GM20431 (cell line): Measurements from ENCODE around the gene TMEM131L.

Experiments
- in situ Hi-C: fragments of 300-500 bp; cut with MseI, MboI; formaldehyde crosslinking; loops from one replicate; pipeline ENCODE4 v1.15.0; 2020; ENCODE audit warnings: low sequenced_read_pairs; ENCODE audit not compliant: unreplicated experiment

Gene TMEM131L

DNA sequence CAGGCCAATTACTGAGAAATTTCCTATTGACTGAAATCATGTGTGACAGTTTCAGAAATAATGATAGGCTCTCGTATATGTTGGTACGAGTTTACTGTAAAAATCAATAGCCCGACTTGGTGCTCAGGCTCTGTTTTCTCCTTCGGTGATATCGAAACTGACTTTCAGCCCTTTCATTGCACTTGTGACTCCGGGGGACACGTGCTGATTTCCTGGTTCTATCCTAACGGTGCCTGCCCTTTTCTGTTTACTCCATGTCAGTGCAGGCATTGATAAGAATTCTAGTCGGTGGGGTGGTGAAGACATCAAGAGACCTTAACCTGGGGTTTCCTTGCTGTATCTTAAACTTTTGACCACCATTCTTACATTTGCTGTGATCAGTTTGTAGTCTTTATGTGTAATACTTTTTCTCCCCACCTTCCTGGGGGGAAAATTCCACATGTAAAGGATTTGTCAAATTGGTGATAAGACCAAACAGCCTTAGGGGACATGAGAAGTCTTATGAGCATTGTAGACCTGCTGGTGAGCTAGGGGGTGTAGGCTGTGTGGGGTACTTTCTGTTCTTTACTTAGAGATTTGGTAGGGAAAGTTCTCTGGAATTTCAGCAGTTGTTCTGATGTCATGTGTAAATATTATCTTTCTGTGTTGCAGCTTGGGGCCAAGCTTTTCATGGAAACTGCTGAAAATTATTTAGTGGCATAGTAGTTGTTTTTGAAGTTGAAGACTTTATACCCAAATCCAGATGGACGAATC lies 52.7 kb downstream of the TMEM131L start:
- in situ Hi-C loops: no loop called here

DNA sequence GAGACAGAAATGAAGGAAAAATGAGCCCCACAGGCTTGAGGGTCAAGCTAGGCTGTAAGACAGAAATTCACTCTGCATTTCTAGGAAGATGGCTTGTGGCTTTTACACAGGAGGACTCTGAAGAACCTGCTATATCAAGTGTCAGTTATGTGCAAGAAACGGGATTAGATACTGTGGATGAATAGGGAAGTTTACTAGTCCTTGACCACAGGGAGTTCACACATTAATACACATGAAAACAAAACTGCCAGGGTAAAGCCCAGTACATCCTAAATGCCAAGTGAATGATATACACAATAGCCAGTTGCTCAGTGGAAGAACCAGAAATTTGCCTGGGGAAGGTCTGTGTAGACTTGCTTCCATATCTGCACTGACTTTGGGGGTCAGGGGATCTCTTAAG lies 53.5 kb downstream of the TMEM131L start:
- in situ Hi-C loops: no loop called here

DNA sequence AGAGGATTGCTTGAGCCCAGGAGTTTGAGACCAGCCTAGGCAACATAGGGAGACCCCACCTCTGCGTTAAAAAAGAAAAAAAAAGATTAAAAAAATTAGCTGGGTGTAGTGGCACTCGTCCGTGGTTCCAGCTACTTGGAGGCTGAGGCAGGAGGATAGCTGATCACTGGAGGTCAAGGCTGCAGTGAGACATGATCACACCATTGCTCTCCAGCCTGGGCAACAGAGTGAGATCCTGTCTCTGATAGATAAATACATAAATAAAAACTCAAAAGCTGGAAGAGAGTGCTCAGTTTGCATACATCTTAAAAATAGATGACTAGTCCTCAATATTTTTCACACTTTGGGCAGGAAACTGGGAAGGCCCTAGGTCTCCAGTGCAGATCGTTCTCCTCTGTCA lies 54.1 kb downstream of the TMEM131L start:
- in situ Hi-C loops: no loop called here

DNA sequence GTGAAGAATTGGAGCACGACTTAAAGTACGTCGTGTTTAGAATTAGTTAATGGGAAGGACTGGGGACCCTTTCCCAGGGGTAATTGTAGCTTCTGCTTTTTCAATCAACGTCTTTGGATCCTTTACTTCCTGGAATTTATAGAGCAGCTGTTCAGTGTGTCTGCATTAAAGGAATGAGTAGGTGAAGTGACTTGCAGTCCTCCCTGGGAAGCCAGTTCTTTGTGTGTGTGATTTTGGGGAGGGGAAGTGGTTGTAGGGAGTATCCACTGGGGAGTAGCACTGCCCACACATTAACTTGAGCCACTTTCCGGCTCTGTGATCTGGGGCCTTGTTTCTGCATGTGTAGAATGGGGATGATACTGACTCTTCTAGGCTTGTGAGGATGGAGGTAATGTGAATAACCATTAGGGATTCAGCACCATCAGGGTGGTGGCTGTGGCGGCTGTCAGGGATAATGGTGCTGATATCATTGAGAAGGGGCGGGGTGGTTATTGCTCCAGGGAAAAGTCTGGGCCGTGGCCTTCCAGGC lies 54.7 kb downstream of the TMEM131L start:
- in situ Hi-C loops: no loop called here

DNA sequence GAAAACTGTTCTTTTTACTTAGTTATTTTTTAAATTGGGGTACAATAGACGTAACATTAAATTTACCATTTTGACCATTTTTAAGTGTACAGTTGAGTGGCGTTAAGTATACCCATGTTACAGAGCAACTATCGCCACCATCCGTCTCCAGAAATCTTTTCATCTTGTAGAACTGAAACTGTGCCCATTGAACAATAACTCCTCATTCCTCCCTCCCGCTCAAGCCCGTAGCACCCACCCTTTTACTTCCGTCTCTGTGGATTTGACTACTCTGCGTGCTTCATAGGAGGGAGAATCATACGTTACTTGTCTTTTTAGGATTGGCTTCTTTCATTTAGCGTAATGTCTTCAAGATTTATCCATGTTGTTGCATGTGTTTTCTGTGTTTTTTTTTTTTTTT lies 55.3 kb downstream of the TMEM131L start:
- in situ Hi-C loops: no loop called here

DNA sequence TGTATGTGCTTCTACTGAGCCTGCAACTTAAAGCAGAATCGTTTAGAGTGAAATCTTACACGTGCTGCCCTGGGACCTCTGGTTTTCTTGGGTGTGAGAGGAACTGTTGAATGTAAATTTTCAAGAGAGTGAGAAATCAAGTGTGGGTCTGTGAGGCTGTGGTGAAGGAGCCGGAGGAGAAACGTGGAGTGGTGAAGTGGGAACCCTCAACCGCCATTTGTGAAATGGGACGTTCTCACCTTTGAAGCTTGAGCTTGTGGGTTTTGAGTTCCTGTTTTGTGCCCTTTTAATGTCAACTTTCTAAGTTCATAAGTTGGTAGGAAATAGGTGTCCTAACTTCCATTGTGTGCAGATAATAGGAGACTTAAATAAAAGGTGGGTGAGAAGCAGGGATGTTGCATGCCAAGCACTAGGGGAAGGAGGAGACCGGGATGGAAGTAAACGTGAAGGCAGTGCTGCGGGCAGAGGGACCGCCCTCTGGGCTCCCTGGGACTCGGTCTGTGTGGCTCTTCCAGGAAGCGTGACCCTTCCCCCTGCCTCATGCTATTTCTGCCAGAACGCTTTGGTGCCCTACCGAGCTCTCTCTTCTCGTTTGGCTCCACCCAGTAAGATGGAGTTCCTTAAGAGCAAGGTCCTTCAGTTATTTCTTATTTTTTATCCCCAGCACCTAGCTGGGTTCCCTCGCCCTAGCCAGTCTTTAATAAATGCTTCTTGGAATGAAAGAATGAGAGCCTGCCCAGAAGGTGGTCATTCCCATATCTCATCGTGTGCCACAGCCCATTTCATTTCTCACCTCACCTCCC lies 56.0 kb downstream of the TMEM131L start:
- in situ Hi-C loops: no loop called here

DNA sequence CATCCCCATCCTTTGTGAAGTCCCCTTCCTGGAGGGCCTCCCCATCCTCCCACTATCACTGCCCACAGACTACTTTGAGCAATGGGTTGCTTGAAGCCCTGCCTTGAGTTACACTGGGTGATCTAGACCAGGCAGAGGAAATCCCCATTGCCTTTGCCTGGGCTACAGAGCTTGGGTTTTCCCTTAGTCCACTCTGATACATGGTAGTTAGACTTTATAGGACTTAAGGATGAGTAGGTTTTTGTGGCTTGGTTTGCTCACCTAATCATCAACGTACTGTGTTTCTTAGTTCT lies 56.6 kb downstream of the TMEM131L start:
- in situ Hi-C loops: no loop called here

DNA sequence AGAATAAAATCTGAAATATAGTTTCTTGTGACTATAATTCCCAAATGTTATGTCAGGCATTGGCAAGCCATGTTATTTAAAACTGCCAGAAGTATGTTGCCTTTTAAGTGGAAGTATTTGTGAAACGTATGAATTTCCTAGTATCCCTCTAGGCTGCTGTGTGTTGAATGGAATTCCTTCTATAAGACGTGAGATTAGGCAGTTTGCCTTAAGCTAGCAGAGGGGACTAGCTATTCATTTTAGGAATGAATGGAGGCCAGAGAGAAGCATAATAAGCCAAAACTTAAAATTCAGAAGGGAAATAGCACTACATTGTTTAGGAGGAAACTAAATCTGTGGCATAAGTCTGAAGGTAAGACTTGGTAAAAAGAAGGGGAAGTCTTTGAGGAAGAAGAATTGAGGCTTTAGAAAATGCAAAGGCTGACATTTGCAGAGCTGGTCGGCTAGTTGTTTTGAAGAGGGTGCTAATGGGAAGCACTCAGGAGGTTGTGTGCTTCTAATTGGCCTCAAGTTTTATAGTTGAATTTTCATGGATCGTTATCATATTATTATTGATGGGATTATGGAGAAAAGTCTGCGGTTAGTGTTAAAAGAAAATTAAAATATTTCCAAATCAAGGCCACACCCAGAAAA lies 57.1 kb downstream of the TMEM131L start:
- in situ Hi-C loops: no loop called here

DNA sequence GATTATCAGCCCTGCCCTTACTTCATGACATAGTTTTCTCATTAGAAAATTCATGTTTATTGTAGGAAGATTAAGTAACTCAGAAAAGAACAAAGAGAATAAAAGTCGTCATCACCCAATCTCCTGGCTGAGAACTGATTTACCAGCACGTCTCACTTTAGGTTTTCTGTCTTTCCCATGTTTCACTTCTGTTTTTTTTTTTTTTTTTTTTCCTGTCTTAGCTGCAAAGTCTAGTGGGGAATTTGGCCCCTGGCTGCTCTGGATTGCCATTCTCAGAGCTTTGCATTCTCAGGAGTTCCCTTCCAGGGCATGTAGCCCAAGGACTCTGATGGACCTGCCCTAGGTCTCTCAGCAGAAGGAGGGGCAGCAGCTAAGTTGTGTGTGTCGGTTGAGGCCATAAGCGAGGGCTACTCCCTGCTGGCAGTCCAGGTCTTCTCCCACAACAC lies 57.8 kb downstream of the TMEM131L start:
- in situ Hi-C loops: no loop called here

DNA sequence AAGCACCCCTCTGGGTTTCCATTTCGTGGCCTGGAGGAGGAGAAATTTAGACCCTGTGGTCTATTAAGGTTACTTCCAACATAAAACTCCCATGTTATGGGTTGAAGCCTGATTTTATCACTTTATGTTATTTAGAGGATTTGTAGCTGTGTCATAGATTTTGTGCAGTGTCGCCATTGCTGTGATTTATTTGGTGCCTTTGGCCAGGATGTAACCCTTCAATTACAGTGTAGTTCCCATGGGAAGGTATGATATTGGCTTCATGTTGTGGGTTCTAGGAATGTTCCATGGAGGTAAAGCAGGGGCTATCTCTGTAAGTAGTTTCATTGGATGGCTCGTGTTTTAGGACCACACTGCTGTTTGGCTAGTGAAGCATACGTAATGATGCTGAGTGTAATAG lies 58.5 kb downstream of the TMEM131L start:
- in situ Hi-C loops: no loop called here

DNA sequence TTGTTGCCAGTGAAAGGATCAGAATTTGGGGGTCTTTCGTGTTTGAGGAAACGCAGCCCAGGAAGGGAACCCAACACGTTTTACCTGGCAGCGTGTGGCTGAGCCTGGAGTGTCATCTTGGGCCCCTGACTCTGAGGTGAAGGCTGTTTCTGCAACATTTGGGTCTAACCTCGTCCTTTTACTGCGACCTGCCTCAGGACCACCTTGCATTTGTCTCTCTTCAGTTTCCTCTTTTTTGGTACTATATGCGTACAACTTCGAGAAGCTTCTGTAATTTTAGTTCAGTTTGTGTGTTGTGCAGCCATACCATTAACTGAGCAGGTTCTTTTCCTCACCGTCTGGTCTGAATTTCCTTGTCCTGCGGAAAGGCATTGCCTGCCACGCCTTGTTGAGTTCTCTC lies 61.5 kb downstream of the TMEM131L start:
- in situ Hi-C loops: no loop called here

DNA sequence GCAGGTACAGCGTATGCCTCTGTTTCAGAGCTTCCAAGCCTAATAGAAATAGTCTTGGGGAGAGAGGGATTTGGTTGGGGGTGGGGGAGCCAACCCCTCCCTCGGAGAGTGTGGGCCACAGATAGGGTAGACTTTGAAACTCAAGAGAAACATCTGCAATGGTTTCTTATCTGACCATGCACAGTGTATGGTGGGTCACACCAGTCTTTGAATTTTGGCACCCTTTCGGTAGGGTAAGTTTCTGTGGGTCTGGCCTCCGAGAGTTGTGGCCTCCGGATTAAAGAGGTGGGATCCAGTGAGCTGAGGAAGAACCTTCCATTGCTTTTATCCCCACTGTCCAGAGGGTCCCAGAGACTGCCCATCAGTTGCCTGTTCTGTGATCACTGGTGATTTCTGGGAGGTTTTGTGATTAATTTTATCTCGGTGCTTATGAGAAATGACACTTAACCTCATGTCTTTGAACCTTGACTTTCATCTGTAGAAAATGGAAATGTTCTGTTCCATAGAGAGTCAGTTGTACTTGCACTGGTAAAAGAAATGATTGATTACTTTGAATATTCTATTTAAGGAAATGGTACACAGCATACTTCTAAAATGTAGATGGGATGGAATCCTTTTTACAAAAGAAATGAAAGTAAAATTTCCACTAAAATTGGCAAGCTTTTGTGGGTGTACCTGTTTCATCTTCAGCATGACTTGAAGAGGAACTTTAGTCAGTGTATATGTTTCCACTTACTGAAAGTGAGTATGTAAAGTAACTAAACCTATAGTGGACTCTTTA lies 62.7 kb downstream of the TMEM131L start:
- in situ Hi-C loops: no loop called here

DNA sequence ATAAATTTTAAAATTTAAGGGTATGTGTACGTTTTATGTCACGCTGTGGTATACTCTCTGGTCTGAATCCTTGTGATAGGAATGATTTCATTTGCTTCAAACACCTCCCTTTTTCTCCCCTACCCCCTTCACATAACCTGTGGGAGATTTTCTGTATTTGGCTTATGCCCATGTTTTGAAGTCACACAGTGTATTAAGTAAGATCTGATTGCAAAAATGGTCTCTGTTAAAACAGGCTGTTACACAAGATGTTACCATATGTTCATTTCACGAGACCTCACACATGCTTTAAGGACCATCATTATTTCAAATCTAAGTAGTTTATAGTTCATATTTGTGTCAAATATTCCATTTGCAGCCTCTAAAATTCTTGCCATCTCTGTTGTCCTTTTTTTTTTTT lies 63.5 kb downstream of the TMEM131L start:
- in situ Hi-C loops: no loop called here

DNA sequence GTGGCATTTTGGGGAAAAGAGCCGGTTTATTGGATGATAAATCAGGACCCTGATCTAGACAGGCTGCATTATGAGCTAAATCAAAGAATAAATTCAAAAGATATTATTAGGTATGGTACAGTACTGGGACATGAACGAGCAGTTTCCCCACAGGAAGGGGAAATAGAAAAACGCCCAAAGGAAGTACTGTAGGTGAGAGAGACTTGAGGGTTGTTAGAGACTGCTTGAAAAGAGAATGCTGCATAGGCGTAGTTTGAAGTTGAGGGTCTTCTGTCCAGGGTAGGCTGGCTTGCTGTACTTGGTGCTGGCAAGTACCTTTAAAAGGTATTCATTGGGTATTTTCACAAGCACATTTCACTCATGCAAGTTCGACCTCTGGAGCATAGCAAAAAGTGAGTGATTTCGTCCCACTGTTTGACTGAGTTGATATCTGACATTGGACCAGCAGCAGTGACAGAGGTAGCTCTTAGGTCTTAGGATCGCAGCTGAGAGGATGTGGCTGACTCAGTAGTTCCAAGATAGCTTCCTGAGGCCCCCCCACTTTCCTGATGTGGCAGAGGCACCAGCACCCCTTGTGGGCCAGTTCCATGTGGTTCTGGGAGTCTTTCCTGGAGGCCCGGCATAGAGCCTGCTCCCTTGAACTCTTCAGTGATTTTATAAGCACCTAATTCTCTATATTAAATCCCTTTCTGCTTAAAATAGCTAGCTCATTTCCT lies 64.3 kb downstream of the TMEM131L start:
- in situ Hi-C loops: no loop called here

DNA sequence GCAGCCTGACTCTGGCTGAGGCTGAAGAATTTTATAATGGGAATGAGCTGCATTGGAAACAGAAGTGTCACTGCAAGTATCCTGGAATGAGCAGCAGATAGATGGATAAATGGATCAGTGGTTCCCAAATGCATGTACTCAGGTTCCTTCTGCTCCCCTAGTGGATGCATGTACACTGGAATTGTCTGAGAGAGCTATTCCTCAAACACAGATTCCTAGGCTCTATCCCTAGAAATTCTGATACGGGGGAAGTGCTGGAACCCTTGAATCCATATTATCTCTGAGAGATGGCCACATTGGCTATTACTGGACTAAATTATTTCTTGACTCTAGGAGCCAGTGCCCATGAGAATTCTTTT lies 64.8 kb downstream of the TMEM131L start:
- in situ Hi-C loops: no loop called here

DNA sequence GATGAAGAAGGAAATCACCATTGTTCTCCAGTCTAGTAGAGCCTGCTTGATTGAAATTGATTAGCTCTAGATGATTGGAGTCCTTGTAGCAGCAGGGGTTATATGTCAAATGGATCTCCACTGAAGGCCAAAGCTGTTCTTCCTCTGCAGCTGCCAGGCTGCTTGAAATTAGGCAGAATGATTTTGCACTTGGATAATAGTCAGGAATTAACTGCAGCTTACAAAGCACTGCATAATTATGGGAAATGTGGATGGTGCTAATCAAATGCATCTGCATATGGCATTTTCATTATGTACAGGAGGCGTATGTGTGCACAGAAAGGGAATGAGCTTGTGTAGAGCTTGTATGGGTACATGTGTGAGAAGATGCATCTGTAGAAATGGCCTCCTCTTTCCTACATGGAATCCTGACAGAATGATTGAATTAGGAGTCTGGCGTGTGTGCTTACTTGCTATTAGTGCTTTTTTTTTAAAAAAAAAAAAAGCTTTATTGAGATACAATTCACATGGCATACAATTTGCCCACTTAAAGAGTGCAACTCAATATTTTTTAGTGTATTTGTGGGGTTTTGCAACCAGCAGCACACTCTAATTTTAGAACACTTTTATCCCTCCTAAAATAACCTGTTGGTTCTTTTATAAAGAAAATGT lies 65.9 kb downstream of the TMEM131L start:
- in situ Hi-C loops: no loop called here

DNA sequence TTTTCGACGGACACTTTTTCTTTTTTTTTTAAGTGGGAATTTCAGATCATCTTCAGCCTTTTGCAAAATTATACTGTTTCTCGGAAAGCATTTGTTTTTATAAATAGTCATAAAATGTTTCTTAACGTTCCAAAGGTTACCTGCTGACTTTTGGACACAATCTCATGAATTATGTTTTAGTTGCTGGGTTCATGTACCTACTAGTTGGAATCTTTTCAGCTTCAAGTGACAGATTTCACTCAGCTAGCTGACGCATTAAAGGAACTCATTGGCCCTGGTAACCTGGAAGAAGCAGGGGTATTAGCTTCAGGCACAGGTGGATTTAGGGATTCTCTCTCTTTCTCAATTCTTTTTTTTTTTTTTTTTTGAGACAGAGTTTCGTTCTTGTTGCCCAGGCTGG lies 66.5 kb downstream of the TMEM131L start:
- in situ Hi-C loops: no loop called here

DNA sequence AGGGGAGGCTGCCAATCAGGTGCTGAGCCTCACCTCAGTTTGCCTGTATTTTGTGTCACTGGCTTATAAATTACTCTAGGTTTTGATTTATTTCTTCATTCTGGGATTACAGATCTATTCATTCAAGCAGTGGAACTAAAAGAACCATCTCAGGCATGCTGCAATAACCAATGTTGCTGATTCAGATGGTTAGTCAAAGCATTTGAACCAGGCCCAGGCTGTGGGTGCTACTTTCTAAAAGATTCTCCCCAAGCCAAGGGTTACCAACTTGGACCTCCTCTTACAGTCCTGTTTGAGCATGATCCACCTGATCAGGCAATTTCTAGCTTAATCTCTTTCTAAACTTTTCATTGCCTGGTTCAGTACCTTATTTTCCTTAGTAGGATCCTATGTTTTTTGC lies 67.2 kb downstream of the TMEM131L start:
- in situ Hi-C loops: no loop called here
